Fibroblast of pulmonary artery (primary cell): ENCODE measurements around the gene SINHCAF.

ENCODE experiments used
- DNase-seq: peaks from one replicate; pipeline ENCODE4 v3.0.0-alpha.2; 2010; ENCODE audit warnings: low read depth
- H3K4me3 ChIP-seq: replicated peaks from 2 replicates; pipeline ENCODE4 v1.5.1; 2011; ENCODE audit warnings: low read depth, mild to moderate bottlenecking, control low read depth, low read length, moderate library complexity
- TF ChIP-seq, protein P1 (sequence below): IDR thresholded peaks from 2 replicates; pipeline ENCODE4 v1.5.1; 2011; ENCODE audit warnings: mild to moderate bottlenecking, control low read depth, low read length, inconsistent platforms; ENCODE audit errors: missing control alignments

The SINHCAF gene

DNA sequence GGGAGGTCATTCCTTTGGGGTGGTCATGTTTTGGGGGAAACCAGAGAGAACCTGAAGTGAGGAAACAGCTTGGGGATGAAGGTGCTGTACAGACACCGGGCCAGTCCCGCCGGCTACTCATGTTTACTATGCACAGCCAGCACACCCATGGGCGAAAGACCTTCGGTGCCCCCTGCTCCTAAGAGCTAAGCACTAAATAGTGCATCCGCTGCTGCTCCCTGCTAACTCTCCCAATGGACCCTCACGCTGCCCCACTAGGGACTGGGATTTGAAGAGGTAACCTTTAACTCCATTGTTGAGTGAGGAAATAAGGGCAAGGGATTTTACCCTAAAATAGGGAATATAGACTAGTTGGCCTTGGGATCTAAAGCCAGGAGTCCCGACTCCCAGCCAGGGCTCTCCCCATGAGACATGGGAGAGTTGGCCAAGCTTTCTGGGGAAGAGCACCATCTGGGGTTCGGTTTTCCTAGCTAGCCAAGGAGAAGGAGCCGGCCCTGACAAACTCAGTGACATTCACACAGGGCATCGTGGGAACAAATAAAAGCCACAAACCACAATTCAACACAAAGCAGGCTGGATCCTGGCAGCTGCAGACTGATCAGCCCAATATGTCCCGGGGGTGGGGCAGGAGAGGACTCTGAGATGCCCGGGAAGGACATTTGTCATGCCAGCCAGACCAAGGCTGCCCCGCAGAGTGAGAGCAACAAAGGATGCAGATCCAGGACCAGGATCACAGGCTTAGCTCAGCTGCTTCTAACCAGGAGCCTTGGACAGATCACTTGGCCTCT, 91.7 kb downstream of the SINHCAF start:
- H3K4me3 ChIP-seq = no peak overlapping the region
- TF ChIP-seq, protein P1, sequence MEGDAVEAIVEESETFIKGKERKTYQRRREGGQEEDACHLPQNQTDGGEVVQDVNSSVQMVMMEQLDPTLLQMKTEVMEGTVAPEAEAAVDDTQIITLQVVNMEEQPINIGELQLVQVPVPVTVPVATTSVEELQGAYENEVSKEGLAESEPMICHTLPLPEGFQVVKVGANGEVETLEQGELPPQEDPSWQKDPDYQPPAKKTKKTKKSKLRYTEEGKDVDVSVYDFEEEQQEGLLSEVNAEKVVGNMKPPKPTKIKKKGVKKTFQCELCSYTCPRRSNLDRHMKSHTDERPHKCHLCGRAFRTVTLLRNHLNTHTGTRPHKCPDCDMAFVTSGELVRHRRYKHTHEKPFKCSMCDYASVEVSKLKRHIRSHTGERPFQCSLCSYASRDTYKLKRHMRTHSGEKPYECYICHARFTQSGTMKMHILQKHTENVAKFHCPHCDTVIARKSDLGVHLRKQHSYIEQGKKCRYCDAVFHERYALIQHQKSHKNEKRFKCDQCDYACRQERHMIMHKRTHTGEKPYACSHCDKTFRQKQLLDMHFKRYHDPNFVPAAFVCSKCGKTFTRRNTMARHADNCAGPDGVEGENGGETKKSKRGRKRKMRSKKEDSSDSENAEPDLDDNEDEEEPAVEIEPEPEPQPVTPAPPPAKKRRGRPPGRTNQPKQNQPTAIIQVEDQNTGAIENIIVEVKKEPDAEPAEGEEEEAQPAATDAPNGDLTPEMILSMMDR = no peak
- DNase-seq = no peak

DNA sequence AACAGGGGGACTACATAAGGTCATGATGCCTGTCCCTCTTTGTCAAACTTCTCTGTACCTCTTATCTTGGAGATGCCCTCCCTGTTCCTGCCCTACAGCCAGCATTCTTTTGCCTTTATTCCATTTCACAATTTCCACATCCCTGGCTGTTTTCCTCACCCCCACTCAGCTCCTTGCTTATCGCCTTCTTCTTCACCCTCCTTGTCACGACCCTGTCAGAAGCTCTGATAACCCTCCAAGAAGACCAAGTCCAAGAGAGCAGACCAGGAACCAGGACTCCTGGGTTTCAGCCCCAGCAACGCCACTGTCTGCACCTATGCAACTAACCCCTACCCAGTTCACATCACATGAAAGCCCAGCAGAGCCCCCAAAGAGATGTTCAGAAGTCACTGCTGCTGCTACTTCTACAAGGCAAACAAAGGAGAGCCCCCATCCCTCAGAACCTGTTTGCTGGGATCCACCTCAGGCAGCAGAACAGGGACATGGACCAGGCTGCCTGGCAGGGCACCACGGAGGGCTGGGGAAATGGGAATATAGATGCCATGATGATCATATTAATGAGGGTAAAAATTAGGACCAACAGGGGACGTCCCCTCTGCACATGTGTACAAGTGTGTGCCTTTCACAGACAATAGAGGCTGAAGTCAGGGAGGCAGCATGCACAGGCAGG, 92.8 kb downstream of the SINHCAF start:
- no peak overlapping the region for H3K4me3 ChIP-seq
- DNase-seq = no peak
- TF ChIP-seq, protein P1 = no peak

DNA sequence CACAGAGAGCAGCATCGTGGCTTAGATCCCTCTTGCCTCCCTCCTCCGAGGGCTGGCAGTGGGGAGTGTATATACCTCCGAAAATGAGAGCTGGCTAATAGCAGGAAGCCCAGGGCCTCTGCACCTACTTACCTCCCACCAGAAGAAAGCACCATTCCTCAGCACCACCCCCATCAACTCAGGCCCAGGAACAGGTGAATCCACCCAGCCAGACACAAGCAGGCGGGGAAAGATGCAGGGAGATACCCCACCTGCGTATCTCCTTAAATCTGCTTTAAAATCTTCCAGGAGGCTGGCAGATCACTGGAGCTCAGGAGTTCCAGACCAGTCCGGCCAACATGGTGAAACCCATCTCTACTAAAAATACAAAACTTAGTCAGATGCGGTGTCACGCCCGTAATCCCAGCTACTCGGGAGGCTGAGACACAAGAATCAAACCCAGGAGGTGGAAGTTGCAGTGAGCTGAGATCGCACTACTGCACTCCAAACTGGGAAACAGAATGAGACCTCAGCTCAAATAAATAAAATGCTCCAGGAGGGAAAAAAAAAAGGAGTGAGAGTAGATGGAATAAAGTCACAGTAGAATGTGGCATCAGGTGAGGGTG, 93.5 kb downstream of the SINHCAF start:
- TF ChIP-seq, protein P1 = no peak
- DNase-seq = no peak

DNA sequence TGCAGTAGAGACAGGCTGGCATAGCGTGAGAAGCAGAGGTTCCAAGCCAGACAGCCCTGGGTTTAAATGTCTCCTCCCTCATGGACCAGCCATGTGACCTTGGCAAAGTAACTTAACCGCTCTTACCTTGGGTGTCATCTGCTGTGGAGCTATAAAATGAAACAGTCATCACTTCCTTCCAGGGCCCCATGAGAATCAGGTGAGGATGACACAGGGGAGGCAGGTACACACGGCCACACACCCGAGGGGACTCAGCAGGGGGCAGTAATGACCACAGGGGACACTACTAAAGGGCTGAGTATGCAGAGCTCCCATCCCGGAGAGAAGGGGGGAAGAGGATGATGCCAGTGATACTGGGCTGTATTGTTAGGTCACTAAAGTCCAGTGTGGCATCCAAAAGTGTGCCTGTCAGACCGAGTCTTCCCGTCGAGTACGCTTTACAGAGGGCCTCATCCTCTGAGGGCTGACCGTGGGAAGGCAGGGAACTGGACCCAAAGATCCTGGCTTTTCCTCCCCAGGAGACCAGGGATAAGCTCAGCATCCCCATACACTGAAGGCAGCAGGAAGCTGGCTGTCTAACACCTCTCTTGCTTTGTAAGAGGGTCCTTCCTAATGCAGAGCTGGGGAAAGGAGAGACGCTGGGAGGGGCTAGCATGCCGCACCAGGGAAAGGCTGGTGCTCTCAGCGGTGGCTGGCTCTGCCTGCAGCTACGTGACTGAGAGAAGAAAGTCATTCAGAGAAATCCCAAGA, 94.2 kb downstream of the SINHCAF start:
- TF ChIP-seq, protein P1 = no peak
- no peak for DNase-seq

More for the DNA sequence above, 93.5 kb downstream of the SINHCAF start:
- no peak overlapping the region for H3K4me3 ChIP-seq

More for the DNA sequence above, 94.2 kb downstream of the SINHCAF start:
- no peak overlapping the region for H3K4me3 ChIP-seq
